BJ (cell line): Measurements from ENCODE around the gene PLEKHS1. TPM values are rescaled to one million over a fixed set of nuclear protein-coding genes. Genes with fewer than 3 reads are reported as not detected.
A peak's percentile ranks its signal among the peaks of the same experiment; 100 is the strongest.

ENCODE experiments used
- CTCF ChIA-PET: fragments of 350-600 bp; formaldehyde crosslinking; extraction: SDS; loops from one replicate; lab custom pipeline; 2021; ENCODE audit warnings: antibody characterized with exemption, inconsistent platforms; lab: Yijun Ruan, JAX
- POLR2A ChIA-PET: fragments of 300-600 bp; sonication (Branson Sonifier 250); formaldehyde crosslinking; extraction: SDS; loops from one replicate; lab custom pipeline; 2021; ENCODE audit warnings: antibody characterized with exemption; lab: Charles Lee
- DNase-seq: peaks from one replicate; pipeline ENCODE4 v3.0.0-alpha.2; 2011; ENCODE audit warnings: low read depth
- H3K27me3 ChIP-seq: 2 replicates; pipeline ENCODE4 v1.6.0; 2011; ENCODE audit warnings: low read length; ENCODE audit not compliant: control insufficient read depth, insufficient read depth
- H3K36me3 ChIP-seq: 2 replicates; pipeline ENCODE4 v1.5.1; 2011; ENCODE audit warnings: low read length; ENCODE audit not compliant: control insufficient read depth, insufficient read depth
- H3K4me3 ChIP-seq: 2 replicates; pipeline ENCODE4 v1.5.1; 2011; ENCODE audit warnings: low read depth, mild to moderate bottlenecking, control low read depth, low read length
- CTCF ChIP-seq: IDR thresholded peaks from 2 replicates; pipeline ENCODE4 v1.5.1; 2011; ENCODE audit warnings: low read depth, mild to moderate bottlenecking, control low read depth, inconsistent platforms, low read length, moderate library complexity; ENCODE audit not compliant: insufficient read depth
- polyA plus RNA-seq: library from polyadenylated mRNA; depleted of rRNA; stranded (reverse); fragments of >200 nt; gene quantifications from 2 replicates; pipeline ENCODE4 v1.2.3, GENCODE V29; 2011

PLEKHS1 gene
- polyA plus RNA-seq, 1 experiment: not detected

- POLR2A ChIA-PET: no interaction called here
- DNase-seq: peak; percentile 27
- no peaks in the 10 kb centered on the region for H3K36me3 ChIP-seq
- no peak for TF ChIP-seq CTCF
- no peaks in the 10 kb centered on the region for H3K27me3 ChIP-seq
- CTCF ChIA-PET: interaction anchor here (1.9 kb wide), 1 partner anchor 30 kb away, joined by 5 read pairs; the partner anchor contains the start of gene CASP7
- H3K4me3 ChIP-seq: no peak overlapping the region
Observed at GRCh38 chr10:113709221-113709838, 42.2 kb upstream of the PLEKHS1 start.

GRCh38 chr10:113711142-113711541 is 40.3 kb upstream of the PLEKHS1 start:
- CTCF ChIA-PET: interaction anchor here (0.7 kb wide), 1 partner anchor 393 kb away, joined by 3 read pairs; no protein-coding TSS in a partner anchor
- POLR2A ChIA-PET: no interaction called here
- Histone ChIP-seq H3K36me3 (peaks cover 2% of the 10 kb centered on the region), H3K27me3 (no peaks in the 10 kb centered on the region), H3K4me3 (no peak overlapping the region)
- no peak for TF ChIP-seq CTCF
- no peak for DNase-seq

- Histone ChIP-seq H3K36me3 (peaks cover 2% of the 10 kb centered on the region), H3K27me3 (no peaks in the 10 kb centered on the region), H3K4me3 (no peak overlapping the region)
- no peak for DNase-seq
- ChIA-PET POLR2A (no interaction called here), CTCF (no interaction called here)
- no peak for TF ChIP-seq CTCF
Observed at GRCh38 chr10:113712024-113712423, 39.5 kb upstream of the PLEKHS1 start.

GRCh38 chr10:113712755-113713639 is 38.5 kb upstream of the PLEKHS1 start:
- peaks cover 2% of the 10 kb centered on the region for H3K36me3 ChIP-seq
- ChIA-PET POLR2A (no interaction called here), CTCF (interaction anchor here (1.6 to 1.8 kb wide), 2 partner anchors 8 to 390 kb away, joined by 3 to 8 read pairs; no protein-coding TSS in a partner anchor)
- TF ChIP-seq CTCF: no peak
- no peak overlapping the region for H3K4me3 ChIP-seq
- no peak for DNase-seq
- H3K27me3 ChIP-seq: no peaks in the 10 kb centered on the region

- POLR2A ChIA-PET: no interaction called here
- Histone ChIP-seq H3K27me3 (no peaks in the 10 kb centered on the region), H3K4me3 (no peak overlapping the region), H3K36me3 (peaks cover 2% of the 10 kb centered on the region)
- CTCF ChIA-PET: interaction anchor here (1.6 to 1.8 kb wide), 2 partner anchors 9 to 390 kb away, joined by 3 to 8 read pairs; no protein-coding TSS in a partner anchor
- DNase-seq: no peak
- no peak for TF ChIP-seq CTCF
Observed at GRCh38 chr10:113713640-113713982, 37.9 kb upstream of the PLEKHS1 start.
